Measurements from ENCODE around the gene HECTD4.

- TF ChIP-seq, protein P1, sequence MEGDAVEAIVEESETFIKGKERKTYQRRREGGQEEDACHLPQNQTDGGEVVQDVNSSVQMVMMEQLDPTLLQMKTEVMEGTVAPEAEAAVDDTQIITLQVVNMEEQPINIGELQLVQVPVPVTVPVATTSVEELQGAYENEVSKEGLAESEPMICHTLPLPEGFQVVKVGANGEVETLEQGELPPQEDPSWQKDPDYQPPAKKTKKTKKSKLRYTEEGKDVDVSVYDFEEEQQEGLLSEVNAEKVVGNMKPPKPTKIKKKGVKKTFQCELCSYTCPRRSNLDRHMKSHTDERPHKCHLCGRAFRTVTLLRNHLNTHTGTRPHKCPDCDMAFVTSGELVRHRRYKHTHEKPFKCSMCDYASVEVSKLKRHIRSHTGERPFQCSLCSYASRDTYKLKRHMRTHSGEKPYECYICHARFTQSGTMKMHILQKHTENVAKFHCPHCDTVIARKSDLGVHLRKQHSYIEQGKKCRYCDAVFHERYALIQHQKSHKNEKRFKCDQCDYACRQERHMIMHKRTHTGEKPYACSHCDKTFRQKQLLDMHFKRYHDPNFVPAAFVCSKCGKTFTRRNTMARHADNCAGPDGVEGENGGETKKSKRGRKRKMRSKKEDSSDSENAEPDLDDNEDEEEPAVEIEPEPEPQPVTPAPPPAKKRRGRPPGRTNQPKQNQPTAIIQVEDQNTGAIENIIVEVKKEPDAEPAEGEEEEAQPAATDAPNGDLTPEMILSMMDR (IDR thresholded peaks at IDR 0.05; ENCODE audit: low read depth, low read length, poor library complexity, severe bottlenecking) = no peak
- no peak for TF ChIP-seq EZH2phosphoT487 (IDR thresholded peaks at IDR 0.05; ENCODE audit: borderline replicate concordance, low read length)
Observed at GRCh38 chr12:112169966-112170365, 212.3 kb downstream of the HECTD4 start.
